Ascending aorta (tissue), 2 donors: ENCODE results near the gene SLC25A3. TPM values are rescaled to one million over a fixed set of nuclear protein-coding genes. Genes with fewer than 3 reads are reported as not detected.
A peak's percentile ranks its signal among the peaks of the same experiment; 100 is the strongest.

Experiments used
- DNase-seq, 2 donors: peaks; one replicate each; pipeline ENCODE4 v3.0.0-alpha.2; 2019; ENCODE audit warnings: low spot score in 2 of 2
- H3K27ac ChIP-seq, 2 donors: fragments of 200-600 bp; sonication (generic); one replicate each; pipeline ENCODE4 v1.5.1; 2016 to 2017; ENCODE audit warnings: mild to moderate bottlenecking in 1 of 2
- H3K27me3 ChIP-seq: fragments of 200-600 bp; sonication (generic); one replicate; pipeline ENCODE4 v1.5.1; 2017
- H3K36me3 ChIP-seq, 2 donors: fragments of 200-600 bp; sonication (generic); one replicate each; pipeline ENCODE4 v1.5.1; 2016
- H3K4me1 ChIP-seq, 2 donors: fragments of 200-600 bp; sonication (generic); one replicate each; pipeline ENCODE4 v1.5.1; 2016 to 2017; ENCODE audit warnings: mild to moderate bottlenecking in 1 of 2
- H3K4me3 ChIP-seq, 2 donors: fragments of 200-600 bp; sonication (generic); one replicate each; pipeline ENCODE4 v1.5.1; 2016 to 2017; ENCODE audit warnings: mild to moderate bottlenecking in 1 of 2
- H3K9me3 ChIP-seq, 2 donors: fragments of 200-600 bp; sonication (generic); one replicate each; pipeline ENCODE4 v1.5.1; 2016
- intact Hi-C: fragments of 100-400 bp; cut with DNase I; formaldehyde crosslinking; loops from one replicate; pipeline ENCODE4 v1.15.1; 2023
- total RNA-seq: library from RNA; depleted of rRNA; stranded (reverse); fragments of >200 nt; gene quantifications from one replicate; pipeline ENCODE4 v1.1.0, GENCODE V29; 2016
- TF ChIP-seq, protein P1 (sequence below), 3 experiments: fragments of 200-600 bp in 2 of 3; fragments of 450-650 bp in 1 of 3; sonication (generic) in 2 of 3; IDR thresholded peaks; one replicate each; pipeline ENCODE4 v1.5.1; 2016 to 2019; ENCODE audit warnings: antibody characterized with exemption in 3 of 3, mild to moderate bottlenecking in 1 of 3, moderate library complexity in 1 of 3

Gene SLC25A3
- total RNA-seq, 1 donor from 2014 or later = 437 TPM

DNA sequence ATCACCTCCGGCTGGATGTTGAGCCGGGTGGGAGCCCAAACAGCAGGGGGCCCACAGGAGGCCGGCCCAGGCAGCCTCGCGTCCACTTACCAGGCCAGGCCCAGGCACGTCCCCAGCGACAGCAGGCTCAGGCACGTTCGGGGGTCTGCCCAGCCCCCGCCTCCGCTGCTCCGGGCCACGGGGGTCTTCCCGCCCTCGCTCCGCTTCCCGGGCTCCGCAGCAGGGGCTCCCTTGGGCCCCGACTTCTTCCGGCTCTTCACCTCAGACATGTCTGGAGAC is 50.9 kb downstream of the SLC25A3 start:
- TF ChIP-seq, protein P1, sequence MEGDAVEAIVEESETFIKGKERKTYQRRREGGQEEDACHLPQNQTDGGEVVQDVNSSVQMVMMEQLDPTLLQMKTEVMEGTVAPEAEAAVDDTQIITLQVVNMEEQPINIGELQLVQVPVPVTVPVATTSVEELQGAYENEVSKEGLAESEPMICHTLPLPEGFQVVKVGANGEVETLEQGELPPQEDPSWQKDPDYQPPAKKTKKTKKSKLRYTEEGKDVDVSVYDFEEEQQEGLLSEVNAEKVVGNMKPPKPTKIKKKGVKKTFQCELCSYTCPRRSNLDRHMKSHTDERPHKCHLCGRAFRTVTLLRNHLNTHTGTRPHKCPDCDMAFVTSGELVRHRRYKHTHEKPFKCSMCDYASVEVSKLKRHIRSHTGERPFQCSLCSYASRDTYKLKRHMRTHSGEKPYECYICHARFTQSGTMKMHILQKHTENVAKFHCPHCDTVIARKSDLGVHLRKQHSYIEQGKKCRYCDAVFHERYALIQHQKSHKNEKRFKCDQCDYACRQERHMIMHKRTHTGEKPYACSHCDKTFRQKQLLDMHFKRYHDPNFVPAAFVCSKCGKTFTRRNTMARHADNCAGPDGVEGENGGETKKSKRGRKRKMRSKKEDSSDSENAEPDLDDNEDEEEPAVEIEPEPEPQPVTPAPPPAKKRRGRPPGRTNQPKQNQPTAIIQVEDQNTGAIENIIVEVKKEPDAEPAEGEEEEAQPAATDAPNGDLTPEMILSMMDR (IDR thresholded peaks at IDR 0.05) = no peak
- DNase-seq = no peak
- Histone ChIP-seq H3K9me3 (no peaks in the 10 kb centered on the region), H3K4me3 (peak overlapping the region; percentile 75 to 98), H3K27ac (peak overlapping the region; percentile 72 to 85), H3K4me1 (peaks cover 3 to 7% of the 10 kb centered on the region in 2 donors), H3K36me3 (peaks cover 2 to 11% of the 10 kb centered on the region in 2 donors), H3K27me3 (no peaks in the 10 kb centered on the region)
- intact Hi-C loops = loop anchor here (2.0 to 10.0 kb wide), 2 partner anchors 130 to 220 kb away; partner anchors contain the start of gene TMPO

DNA sequence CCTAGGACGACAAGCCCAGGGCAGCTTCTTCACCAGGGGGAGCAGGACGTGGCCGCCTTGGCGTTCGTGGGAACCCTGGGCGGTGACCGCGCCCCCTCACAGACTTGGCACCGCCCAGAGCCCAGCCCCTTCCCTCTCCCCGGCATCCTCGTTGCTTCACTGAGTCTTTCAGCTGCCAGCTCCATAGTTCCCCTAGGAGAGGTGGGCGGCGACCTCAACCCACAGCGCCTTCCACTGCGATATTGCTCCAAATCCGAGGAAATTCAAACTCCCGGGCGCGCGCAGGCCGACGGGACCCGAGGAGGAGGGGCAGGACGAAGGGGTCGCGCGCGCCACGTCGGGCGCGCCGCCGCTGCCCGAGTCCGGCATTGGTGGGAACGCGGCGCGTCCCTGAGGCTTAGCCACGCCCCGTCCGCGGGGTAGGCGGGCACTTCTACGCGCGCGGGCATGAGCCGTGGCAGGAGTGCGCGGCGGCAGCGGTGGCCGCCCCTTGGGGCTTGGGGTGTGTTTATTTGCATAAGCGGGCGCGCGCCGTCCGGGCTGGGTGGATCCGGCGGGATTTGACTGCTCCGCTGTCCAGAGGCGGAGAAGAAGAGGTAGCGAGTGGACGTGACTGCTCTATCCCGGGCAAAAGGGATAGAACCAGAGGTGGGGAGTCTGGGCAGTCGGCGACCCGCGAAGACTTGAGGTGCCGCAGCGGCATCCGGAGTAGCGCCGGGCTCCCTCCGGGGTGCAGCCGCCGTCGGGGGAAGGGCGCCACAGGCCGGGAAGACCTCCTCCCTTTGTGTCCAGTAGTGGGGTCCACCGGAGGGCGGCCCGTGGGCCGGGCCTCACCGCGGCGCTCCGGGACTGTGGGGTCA is 51.5 kb downstream of the SLC25A3 start, which contains the start of the genes APAF1 and IKBIP:
APAF1 (plus strand) TSS at position 579 of the 860 bp plus-strand sequence. CDS start 3,070 bp downstream, outside the sequence.
IKBIP (minus strand) TSS at position 77 of the 860 bp plus-strand sequence. CDS start 87 bp downstream, outside the sequence.
- Histone ChIP-seq H3K4me3 (peak within 1 kb of the TSS; percentile 75 to 98), H3K9me3 (no peaks in the 10 kb centered on the region), H3K27me3 (no peaks in the 10 kb centered on the region), H3K4me1 (peaks cover 3 to 7% of the 10 kb centered on the region in 2 donors), H3K36me3 (peaks cover 8 to 16% of the 10 kb centered on the region in 2 donors), H3K27ac (peak within 1 kb of the TSS; percentile 72 to 85)
- TF ChIP-seq, protein P1 (IDR thresholded peaks at IDR 0.05) = no peak
- intact Hi-C loops = loop anchor here (1.0 to 10.0 kb wide), 4 partner anchors 52 to 220 kb away; partner anchors contain the start of genes SLC25A3 and TMPO
- peak; percentile 93 to 99 for DNase-seq

GRCh38 chr12:98645572-98646067 is 52.1 kb downstream of the SLC25A3 start:
- Histone ChIP-seq H3K36me3 (peaks cover 14 to 22% of the 10 kb centered on the region in 2 donors), H3K27ac (peak overlapping the region; percentile 72 to 85), H3K4me1 (peaks cover 3 to 7% of the 10 kb centered on the region in 2 donors), H3K9me3 (no peaks in the 10 kb centered on the region), H3K27me3 (no peaks in the 10 kb centered on the region), H3K4me3 (peak overlapping the region; percentile 75 to 98)
- no peak for DNase-seq
- TF ChIP-seq, protein P1 (IDR thresholded peaks at IDR 0.05) = no peak
- intact Hi-C loops = loop anchor here (1.0 to 10.0 kb wide), 4 partner anchors 52 to 221 kb away; partner anchors contain the start of genes SLC25A3 and TMPO

GRCh38 chr12:98646294-98647090 is 53.0 kb downstream of the SLC25A3 start:
- Histone ChIP-seq H3K27ac (peak overlapping the region in 1 of 2 donors; percentile 17), H3K4me3 (peak overlapping the region; percentile 75 to 98), H3K9me3 (no peaks in the 10 kb centered on the region), H3K27me3 (no peaks in the 10 kb centered on the region), H3K36me3 (peaks cover 16 to 31% of the 10 kb centered on the region in 2 donors), H3K4me1 (peaks cover 3 to 7% of the 10 kb centered on the region in 2 donors)
- TF ChIP-seq, protein P1 (IDR thresholded peaks at IDR 0.05) = no peak
- intact Hi-C loops = loop anchor here (5.0 to 10.0 kb wide), 2 partner anchors 144 to 222 kb away; no protein-coding TSS in a partner anchor
- DNase-seq = no peak

GRCh38 chr12:98651328-98651727 is 57.8 kb downstream of the SLC25A3 start:
- H3K27ac ChIP-seq = no peak overlapping the region
- no peaks in the 10 kb centered on the region for H3K27me3 ChIP-seq
- H3K36me3 ChIP-seq = peaks cover 16 to 42% of the 10 kb centered on the region in 2 donors
- DNase-seq = no peak
- H3K9me3 ChIP-seq = no peaks in the 10 kb centered on the region
- TF ChIP-seq, protein P1 (IDR thresholded peaks at IDR 0.05) = no peak
- no peak overlapping the region for H3K4me3 ChIP-seq
- intact Hi-C loops = no loop called here
- peaks cover 0 to 7% of the 10 kb centered on the region in 2 donors for H3K4me1 ChIP-seq
